OCI-LY3 (cell line): Measurements from ENCODE around the gene PHF20.
"Not testable (repeated sequence)": the region's sequence is repeated elsewhere in the genome, so short reads cannot be mapped to it uniquely, and the experiment has no call there.

Source experiments
- H2AFZ ChIP-seq: fragments of 200-600, 300-600 bp; shearing (Covaris generic); 2 replicates; pipeline ENCODE4 v1.6.0; 2014; ENCODE audit warnings: antibody characterized with exemption, low read depth, low read length
- H3K27ac ChIP-seq: fragments of 200-600, 300-600 bp; sonication (generic); 2 replicates; pipeline ENCODE4 v1.5.1; 2014; ENCODE audit warnings: mild to moderate bottlenecking, low read length, moderate library complexity, mixed read lengths
- H3K27me3 ChIP-seq: fragments of 200-600, 300-600 bp; sonication (generic); 2 replicates; pipeline ENCODE4 v1.6.1; 2014; ENCODE audit warnings: low read depth, low read length, mixed read lengths
- H3K36me3 ChIP-seq: fragments of 200-600, 300-600 bp; sonication (generic); replicated peaks from 2 replicates; pipeline ENCODE3; 2014; ENCODE audit warnings: low read depth, low read length, mixed read lengths
- H3K4me1 ChIP-seq: fragments of 300-600, 200-600 bp; sonication (generic); 2 replicates; pipeline ENCODE4 v1.6.1; 2014; ENCODE audit warnings: low read length, mixed read lengths
- H3K4me2 ChIP-seq: fragments of 200-600, 300-600 bp; sonication (generic); 2 replicates; pipeline ENCODE4 v1.6.1; 2014; ENCODE audit warnings: low read length, mixed read lengths
- H3K4me3 ChIP-seq: fragments of 300-600, 200-600 bp; sonication (generic); 2 replicates; pipeline ENCODE4 v1.5.1; 2014; ENCODE audit warnings: antibody characterized with exemption, mild to moderate bottlenecking, low read length, moderate library complexity
- H3K79me2 ChIP-seq: fragments of 300-600, 200-600 bp; shearing (Covaris generic); 2 replicates; pipeline ENCODE4 v1.6.1; 2014; ENCODE audit warnings: mild to moderate bottlenecking, low read length, mixed read lengths
- H3K9ac ChIP-seq: fragments of 300-600, 200-600 bp; shearing (Covaris generic); 2 replicates; pipeline ENCODE4 v1.6.0; 2014; ENCODE audit warnings: mild to moderate bottlenecking, low read length, moderate library complexity
- H3K9me3 ChIP-seq: fragments of 200-600, 300-600 bp; shearing (Covaris generic); 2 replicates; pipeline ENCODE4 v1.6.1; 2014; ENCODE audit warnings: low read length, mixed read lengths; ENCODE audit not compliant: insufficient read depth
- H4K20me1 ChIP-seq: fragments of 200-600, 300-600 bp; sonication (generic); 2 replicates; pipeline ENCODE4 v1.6.1; 2016; ENCODE audit warnings: low read length, mixed read lengths; ENCODE audit not compliant: insufficient read depth
- CTCF ChIP-seq: fragments of 200-600, 300-600 bp; sonication (generic); IDR thresholded peaks from 2 replicates; pipeline ENCODE4 v1.5.1; 2014; ENCODE audit warnings: antibody characterized with exemption, low read length, low read depth
- EZH2phosphoT487 ChIP-seq: fragments of 200-600 bp; shearing (Covaris generic); IDR thresholded peaks from 2 replicates; pipeline ENCODE4 v1.6.1; 2018; ENCODE audit warnings: antibody characterized with exemption, mixed run types, low read depth

PHF20 gene

GRCh38 chr20:35742741-35743523, 28.9 kb upstream of the PHF20 start:
- Histone ChIP-seq H3K27ac (peak overlapping the region; percentile 89), H3K9me3 (no peaks in the 10 kb centered on the region), H3K79me2 (peaks cover 53% of the 10 kb centered on the region), H3K4me2 (peak overlapping the region; percentile 84), H3K36me3 (peaks cover 35% of the 10 kb centered on the region), H3K27me3 (no peaks in the 10 kb centered on the region), H3K4me1 (peaks cover 26% of the 10 kb centered on the region), H3K4me3 (peak overlapping the region; percentile 83), H2AFZ (no peak overlapping the region), H3K9ac (peak overlapping the region; percentile 98), H4K20me1 (peaks cover 32% of the 10 kb centered on the region)
- TF ChIP-seq EZH2phosphoT487 (no peak), CTCF (no peak)

GRCh38 chr20:35743693-35744491, 27.9 kb upstream of the PHF20 start:
- H4K20me1 ChIP-seq, result peaks cover 23% of the 10 kb centered on the region
- no peaks in the 10 kb centered on the region for H3K9me3 ChIP-seq
- no peak overlapping the region for H2AFZ ChIP-seq
- H3K27ac ChIP-seq, result peak overlapping the region; percentile 89
- no peaks in the 10 kb centered on the region for H3K27me3 ChIP-seq
- peaks cover 44% of the 10 kb centered on the region for H3K79me2 ChIP-seq
- peak overlapping the region; percentile 98 for H3K9ac ChIP-seq
- no peak for TF ChIP-seq EZH2phosphoT487
- TF ChIP-seq CTCF, result no peak
- peak overlapping the region; percentile 83 for H3K4me3 ChIP-seq
- peaks cover 26% of the 10 kb centered on the region for H3K4me1 ChIP-seq
- peak overlapping the region; percentile 84 for H3K4me2 ChIP-seq
- peaks cover 25% of the 10 kb centered on the region for H3K36me3 ChIP-seq

GRCh38 chr20:35744492-35744841, 27.3 kb upstream of the PHF20 start:
- Histone ChIP-seq H3K36me3 (peaks cover 20% of the 10 kb centered on the region), H4K20me1 (peaks cover 18% of the 10 kb centered on the region), H3K79me2 (peaks cover 38% of the 10 kb centered on the region), H3K4me2 (peak overlapping the region; percentile 84), H3K4me1 (peaks cover 23% of the 10 kb centered on the region)
- not testable (repeated sequence) for H3K9me3 ChIP-seq, H3K27ac ChIP-seq, H2AFZ ChIP-seq, H3K27me3 ChIP-seq, H3K9ac ChIP-seq, H3K4me3 ChIP-seq

GRCh38 chr20:35750611-35751010, 21.2 kb upstream of the PHF20 start:
- H3K36me3 ChIP-seq, result no peaks in the 10 kb centered on the region
- H3K27ac ChIP-seq, result no peak overlapping the region
- TF ChIP-seq EZH2phosphoT487, result no peak
- no peak for TF ChIP-seq CTCF
- H3K4me1 ChIP-seq, result no peaks in the 10 kb centered on the region
- H3K9me3 ChIP-seq, result no peaks in the 10 kb centered on the region
- no peak overlapping the region for H3K9ac ChIP-seq
- no peak overlapping the region for H2AFZ ChIP-seq
- H3K4me2 ChIP-seq, result no peak overlapping the region
- H3K27me3 ChIP-seq, result peaks cover 21% of the 10 kb centered on the region
- no peak overlapping the region for H3K4me3 ChIP-seq
- no peaks in the 10 kb centered on the region for H4K20me1 ChIP-seq
- H3K79me2 ChIP-seq, result no peaks in the 10 kb centered on the region
